HepG2 (cell line): ENCODE data around the gene RAB15. TPM values are rescaled to one million over a fixed set of nuclear protein-coding genes. Genes with fewer than 3 reads are reported as not detected.
A peak's percentile ranks its signal among the peaks of the same experiment; 100 is the strongest.

Source experiments
- ATRX ChIP-seq: sonication (generic); formaldehyde crosslinking; IDR thresholded peaks from 2 replicates; pipeline ENCODE4 v1.4.0; 2020; ENCODE audit warnings: missing genetic modification reagents, borderline replicate concordance
- BCL6 ChIP-seq: IDR thresholded peaks from 2 replicates; pipeline ENCODE4 v1.6.1; 2016; ENCODE audit warnings: missing genetic modification reagents, missing compliant biosample characterization
- DNMT3B ChIP-seq: conservative IDR thresholded peaks from 2 replicates; pipeline ENCODE4 v1.6.1; 2016; ENCODE audit warnings: missing biosample characterization, control low read depth
- E2F1 ChIP-seq: sonication (generic); formaldehyde crosslinking; IDR thresholded peaks from 2 replicates; pipeline ENCODE4 v1.5.0; 2020; ENCODE audit warnings: missing genetic modification reagents
- GTF2F1 ChIP-seq: fragments of 150-350 bp; IDR thresholded peaks from 2 replicates; pipeline ENCODE4 v1.6.1; 2014; ENCODE audit warnings: low read length
- IRF9 ChIP-seq: sonication (generic); formaldehyde crosslinking; IDR thresholded peaks from 2 replicates; pipeline ENCODE4 v1.8.0; 2022; ENCODE audit warnings: missing genetic modification reagents, mild to moderate bottlenecking, borderline replicate concordance
- NFYC ChIP-seq: IDR thresholded peaks from 2 replicates; pipeline ENCODE4 v1.6.1; 2016; ENCODE audit warnings: missing genetic modification reagents, missing compliant biosample characterization
- PATZ1 ChIP-seq: sonication (generic); formaldehyde crosslinking; IDR thresholded peaks from 2 replicates; pipeline ENCODE4 v1.4.0; 2020; ENCODE audit warnings: missing genetic modification reagents
- TEAD3 ChIP-seq: optimal IDR thresholded peaks from 2 replicates; pipeline ENCODE3; 2016; ENCODE audit warnings: borderline replicate concordance
- TMF1 ChIP-seq: sonication (generic); formaldehyde crosslinking; IDR thresholded peaks from 2 replicates; pipeline ENCODE4 v1.8.1; 2022; ENCODE audit warnings: low read depth, missing genetic modification reagents
- ZFP36L2 ChIP-seq: sonication (generic); formaldehyde crosslinking; IDR thresholded peaks from 2 replicates; pipeline ENCODE4 v1.4.0; 2020; ENCODE audit warnings: missing genetic modification reagents
- ZNF34 ChIP-seq: sonication (generic); formaldehyde crosslinking; IDR thresholded peaks from 2 replicates; pipeline ENCODE4 v1.4.0; 2020; ENCODE audit warnings: mild to moderate bottlenecking, missing genetic modification reagents, borderline replicate concordance
- ZNF614 ChIP-seq: IDR thresholded peaks from 2 replicates; pipeline ENCODE4 v1.6.1; 2018; ENCODE audit warnings: missing biosample characterization, missing genetic modification reagents, inconsistent platforms, borderline replicate concordance
- ZNF646 ChIP-seq: sonication (generic); formaldehyde crosslinking; IDR thresholded peaks from 2 replicates; pipeline ENCODE4 v1.9.0; 2021; ENCODE audit warnings: mild to moderate bottlenecking, missing genetic modification reagents
- ZNF7 ChIP-seq: IDR thresholded peaks from 2 replicates; pipeline ENCODE4 v1.6.1; 2016; ENCODE audit warnings: missing biosample characterization, missing genetic modification reagents
- polyA plus RNA-seq, 8 experiments: library from polyadenylated mRNA; depleted of rRNA in 3 of 8; stranded (reverse) in 7 of 8; unstranded in 1 of 8; fragments of >200 nt; fragmentation: Illumina TruSeq in 4 of 8; extraction: Trizol in 4 of 8; gene quantifications; 2 replicates each; pipeline versions ENCODE4 v1.2.1 to v1.2.3, GENCODE V29; 2011 to 2016; ENCODE audit warnings: low read depth in 4 of 8, missing spikeins in 1 of 8, mixed read lengths in 1 of 8; ENCODE audit not compliant: insufficient read depth in 1 of 8
- total RNA-seq, 5 experiments: library from RNA; depleted of rRNA; stranded (reverse); fragments of >200 nt; fragmentation: Illumina TruSeq; extraction: Trizol; gene quantifications; 2 replicates each; pipeline ENCODE4 v1.2.3, GENCODE V29; 2016; ENCODE audit warnings: low read depth in 1 of 5

The RAB15 gene
- total and polyA plus RNA-seq, 2 of the 13 experiments (the other 11 are each of a cell fraction or from before 2014, with no cell fraction given): 7.4 to 18.5 TPM

- TF ChIP-seq TMF1 (CRISPR knock-in tag) (no peak), ZFP36L2 (CRISPR knock-in tag) (no peak), GTF2F1 (peak; percentile 12; the same call in 1 of the 2 replicates), ATRX (CRISPR knock-in tag) (no peak), ZNF34 (CRISPR knock-in tag) (0 out of 2 replicates have a peak, but pooled peaks have one; percentile 27), ZNF614 (CRISPR knock-in tag) (peak; percentile 42; the same call in 1 of the 2 replicates), ZNF646 (CRISPR knock-in tag) (no peak), PATZ1 (peak; percentile 82), E2F1 (CRISPR knock-in tag) (no peak), TEAD3 (peak; percentile 45), IRF9 (CRISPR knock-in tag) (peak; percentile 36; the same call in 1 of the 2 replicates), BCL6 (CRISPR knock-in tag) (peak; percentile 73), NFYC (CRISPR knock-in tag) (peak; percentile 24; the same call in 1 of the 2 replicates), DNMT3B (CRISPR knock-in tag) (0 out of 2 replicates have a peak, but pooled peaks have one; percentile 56), ZNF7 (CRISPR knock-in tag) (no peak)
These were observed 29.5 kb downstream of the RAB15 start, which contains the start of gene GPX2 (continued) for GRCh38 chr14:64942531-64943111.
